NCI-H345 (cell line): ENCODE data around the gene CSE1L.
"Not testable (repeated sequence)": the region's sequence is repeated elsewhere in the genome, so short reads cannot be mapped to it uniquely, and the experiment has no call there.

Experiments
- DNase-seq: peaks from one replicate; lab custom pipeline; 2025; lab: John Stamatoyannopoulos, UW

Gene CSE1L, protein sequence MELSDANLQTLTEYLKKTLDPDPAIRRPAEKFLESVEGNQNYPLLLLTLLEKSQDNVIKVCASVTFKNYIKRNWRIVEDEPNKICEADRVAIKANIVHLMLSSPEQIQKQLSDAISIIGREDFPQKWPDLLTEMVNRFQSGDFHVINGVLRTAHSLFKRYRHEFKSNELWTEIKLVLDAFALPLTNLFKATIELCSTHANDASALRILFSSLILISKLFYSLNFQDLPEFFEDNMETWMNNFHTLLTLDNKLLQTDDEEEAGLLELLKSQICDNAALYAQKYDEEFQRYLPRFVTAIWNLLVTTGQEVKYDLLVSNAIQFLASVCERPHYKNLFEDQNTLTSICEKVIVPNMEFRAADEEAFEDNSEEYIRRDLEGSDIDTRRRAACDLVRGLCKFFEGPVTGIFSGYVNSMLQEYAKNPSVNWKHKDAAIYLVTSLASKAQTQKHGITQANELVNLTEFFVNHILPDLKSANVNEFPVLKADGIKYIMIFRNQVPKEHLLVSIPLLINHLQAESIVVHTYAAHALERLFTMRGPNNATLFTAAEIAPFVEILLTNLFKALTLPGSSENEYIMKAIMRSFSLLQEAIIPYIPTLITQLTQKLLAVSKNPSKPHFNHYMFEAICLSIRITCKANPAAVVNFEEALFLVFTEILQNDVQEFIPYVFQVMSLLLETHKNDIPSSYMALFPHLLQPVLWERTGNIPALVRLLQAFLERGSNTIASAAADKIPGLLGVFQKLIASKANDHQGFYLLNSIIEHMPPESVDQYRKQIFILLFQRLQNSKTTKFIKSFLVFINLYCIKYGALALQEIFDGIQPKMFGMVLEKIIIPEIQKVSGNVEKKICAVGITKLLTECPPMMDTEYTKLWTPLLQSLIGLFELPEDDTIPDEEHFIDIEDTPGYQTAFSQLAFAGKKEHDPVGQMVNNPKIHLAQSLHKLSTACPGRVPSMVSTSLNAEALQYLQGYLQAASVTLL

DNA sequence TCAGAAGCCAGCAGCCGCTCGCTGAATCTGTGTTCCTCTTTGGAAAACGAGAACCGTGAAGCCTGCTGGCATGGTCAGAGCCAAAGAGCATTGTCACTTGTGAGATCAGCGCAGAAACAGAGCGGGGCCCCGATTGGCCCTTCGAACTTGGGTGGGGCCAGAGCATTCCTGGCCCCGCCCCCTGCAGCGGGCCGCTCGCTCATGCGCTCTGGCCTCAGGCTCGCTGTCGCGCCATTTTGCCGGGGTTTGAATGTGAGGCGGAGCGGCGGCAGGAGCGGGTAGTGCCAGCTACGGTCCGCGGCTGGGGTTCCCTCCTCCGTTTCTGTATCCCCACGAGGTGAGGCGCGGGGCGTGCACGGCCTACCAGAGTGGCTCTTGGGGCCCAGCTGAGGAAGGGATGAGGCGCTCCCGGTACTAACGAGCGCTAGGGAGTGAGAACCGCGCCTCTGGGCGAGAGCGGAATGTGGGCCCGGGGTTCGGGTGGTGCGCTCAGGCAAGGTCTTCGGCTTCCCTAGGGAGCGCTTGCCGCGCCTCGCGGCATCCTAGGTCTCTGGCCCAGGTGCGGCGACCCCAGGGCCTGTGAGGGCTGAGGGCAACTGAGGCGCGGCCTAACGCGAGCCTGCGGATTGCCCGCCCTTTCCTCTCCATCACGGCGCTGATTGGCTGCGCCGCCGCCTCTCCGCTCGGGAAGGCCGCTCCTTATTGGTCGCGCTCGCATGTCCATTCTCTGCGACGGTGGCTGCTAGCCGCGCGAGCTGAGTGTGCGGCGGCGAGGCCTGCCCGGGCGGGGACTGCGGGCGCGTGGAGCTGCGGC is at the start of gene CSE1L:
TSS of gene CSE1L (plus strand) at position 226 of the 814 bp plus-strand sequence. CDS start 12,152 bp downstream, outside the sequence.
- peak; percentile 98 for DNase-seq

- peak; percentile 77 for DNase-seq
These were observed 45.9 kb upstream of the CSE1L start for GRCh38 chr20:48999890-49000870.

DNA sequence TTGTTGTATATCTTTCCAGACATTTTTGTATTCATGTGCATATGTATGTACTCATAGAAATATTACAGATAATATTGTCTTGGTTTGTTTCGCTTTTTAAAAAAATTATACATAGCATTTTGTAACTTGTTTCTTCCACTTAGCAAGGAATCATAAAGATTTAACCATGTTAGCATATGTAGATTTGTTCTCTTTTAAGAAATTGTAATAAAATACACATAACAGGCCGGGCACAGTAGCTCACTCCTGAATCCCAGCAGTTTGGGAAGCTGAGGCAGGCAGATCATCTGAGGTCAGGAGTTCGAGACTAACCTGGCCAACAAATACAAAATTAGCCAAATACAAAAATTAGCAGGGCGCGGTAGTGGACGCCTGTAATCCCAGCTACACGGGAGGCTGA is 44.4 kb upstream of the CSE1L start:
- DNase-seq = no peak

GRCh38 chr20:49006446-49006980 is 39.6 kb upstream of the CSE1L start:
- DNase-seq = no peak

DNA sequence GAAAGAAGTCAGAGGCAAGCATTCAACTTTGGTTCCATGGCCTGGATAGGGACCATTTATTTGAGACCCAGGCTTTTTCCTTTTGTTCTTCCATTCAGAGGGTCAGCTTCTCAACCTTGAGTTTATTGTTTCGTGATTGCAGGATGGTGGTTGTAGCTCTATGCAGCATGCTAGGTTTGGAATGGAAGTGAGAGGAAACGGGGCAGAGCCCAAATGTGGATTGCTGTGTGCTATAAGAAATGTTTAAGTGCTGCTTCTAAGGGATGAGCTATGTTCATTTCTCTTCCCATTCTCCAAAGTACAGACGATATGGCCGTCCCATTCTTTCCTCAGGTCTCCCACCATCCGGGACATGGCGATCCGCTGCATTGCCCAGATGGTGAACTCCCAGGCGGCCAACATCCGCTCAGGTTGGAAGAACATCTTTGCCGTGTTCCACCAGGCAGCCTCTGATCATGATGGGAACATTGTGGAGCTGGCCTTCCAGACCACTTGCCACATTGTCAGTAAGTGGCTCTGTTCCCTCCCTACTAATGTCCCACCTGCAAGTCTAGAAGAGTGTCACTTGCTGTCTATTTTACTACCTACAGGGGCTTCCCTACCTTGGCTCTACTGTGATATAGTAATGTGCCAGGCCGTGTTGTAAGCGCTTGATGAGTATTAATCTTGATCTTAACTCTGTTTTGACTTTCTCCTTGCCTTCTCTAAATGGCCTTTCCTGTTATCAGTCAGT is 36.0 kb upstream of the CSE1L start:
- DNase-seq = no peak

DNA sequence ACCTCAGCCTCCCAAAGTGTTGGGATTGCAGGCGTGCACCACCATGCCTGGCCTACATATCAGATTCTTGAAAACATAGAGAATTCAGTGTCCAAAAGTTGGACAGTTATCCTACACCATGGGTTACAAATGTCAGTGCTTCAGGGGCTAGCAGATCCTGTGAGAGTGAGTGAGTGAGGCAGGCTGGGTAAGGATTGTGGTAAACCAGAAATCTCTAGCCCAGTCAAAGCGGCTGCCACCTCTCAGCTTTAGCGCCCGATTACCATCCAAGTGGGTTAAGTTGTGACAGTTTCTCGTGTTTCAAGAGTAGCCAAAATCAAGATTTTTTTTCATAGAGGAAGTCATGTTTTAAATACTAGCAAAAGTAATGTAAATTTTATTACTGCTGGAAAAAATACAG is 21.9 kb upstream of the CSE1L start:
- DNase-seq = no peak

- not testable (repeated sequence) for DNase-seq
These were observed 17.9 kb upstream of the CSE1L start for GRCh38 chr20:49028177-49028576.

DNA sequence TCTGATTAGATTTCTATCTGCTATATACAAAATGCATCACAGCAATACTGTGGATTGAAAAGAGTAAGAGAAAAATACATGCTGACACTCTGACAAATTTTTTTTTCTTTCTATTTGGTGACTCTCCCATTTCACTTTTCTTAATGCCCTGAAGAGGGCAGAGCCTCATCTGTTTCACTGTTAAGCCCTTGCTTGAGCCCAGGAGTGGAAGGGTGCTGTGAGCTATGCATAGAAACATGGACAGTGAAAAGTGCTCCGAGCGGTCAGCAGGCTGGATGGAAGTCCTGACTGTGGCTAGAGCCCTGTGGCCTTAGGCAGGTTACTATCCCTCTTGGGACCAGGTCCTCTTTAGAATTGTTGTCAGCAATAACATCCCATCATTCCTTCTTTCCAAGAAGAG is 17.4 kb upstream of the CSE1L start:
- DNase-seq = no peak

DNA sequence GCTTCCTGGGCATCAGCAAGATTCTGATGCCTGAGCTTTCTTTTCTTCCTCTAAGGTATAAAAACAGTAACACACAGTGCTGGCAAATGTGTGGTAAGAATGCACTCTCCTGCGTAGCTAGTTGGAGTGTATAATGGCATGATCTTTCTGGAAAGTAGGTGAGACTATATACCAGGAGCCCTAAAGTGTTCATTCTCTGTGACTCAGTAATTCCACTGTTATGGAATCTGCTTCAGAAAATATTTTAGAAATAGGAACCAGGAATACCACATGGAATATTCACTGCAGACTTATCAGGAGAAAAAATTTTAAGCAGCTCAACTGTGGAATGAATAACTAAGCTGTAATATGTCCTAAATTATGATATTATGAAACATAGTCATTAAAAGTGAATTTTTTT is 16.9 kb upstream of the CSE1L start:
- DNase-seq = no peak

DNA sequence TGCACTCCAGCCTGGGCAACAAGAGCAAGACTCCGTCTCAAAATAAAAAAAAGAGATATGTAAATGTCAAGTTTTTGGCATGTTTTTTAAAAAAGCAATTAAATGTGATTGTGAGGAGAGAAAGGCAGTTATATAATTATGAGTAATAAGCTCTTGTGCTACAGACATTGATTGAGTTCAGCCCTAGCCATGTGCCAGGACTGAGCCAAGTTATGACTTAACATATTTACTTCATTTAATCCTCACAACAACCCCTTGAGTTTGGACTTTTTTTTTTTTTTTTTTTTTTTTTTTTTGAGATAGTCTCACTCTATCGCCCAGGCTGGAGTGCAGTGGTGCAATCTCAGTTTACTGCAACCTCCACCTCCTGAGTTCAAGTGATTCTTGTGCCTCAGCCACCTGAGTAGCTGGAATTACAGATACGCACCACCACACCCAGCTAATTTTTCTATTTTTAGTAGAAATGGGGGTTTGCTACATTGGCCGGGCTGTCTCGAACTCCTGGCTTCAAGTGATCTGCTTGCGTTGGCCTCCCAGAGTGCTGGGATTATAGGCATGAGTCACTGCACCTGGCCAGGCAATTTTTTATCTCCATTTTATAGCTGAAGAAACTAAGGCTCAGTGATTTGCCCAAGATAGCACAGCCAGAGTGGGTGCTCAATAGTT is 15.0 kb upstream of the CSE1L start:
- DNase-seq = no peak

GRCh38 chr20:49032455-49032854 is 13.7 kb upstream of the CSE1L start:
- DNase-seq = no peak

DNA sequence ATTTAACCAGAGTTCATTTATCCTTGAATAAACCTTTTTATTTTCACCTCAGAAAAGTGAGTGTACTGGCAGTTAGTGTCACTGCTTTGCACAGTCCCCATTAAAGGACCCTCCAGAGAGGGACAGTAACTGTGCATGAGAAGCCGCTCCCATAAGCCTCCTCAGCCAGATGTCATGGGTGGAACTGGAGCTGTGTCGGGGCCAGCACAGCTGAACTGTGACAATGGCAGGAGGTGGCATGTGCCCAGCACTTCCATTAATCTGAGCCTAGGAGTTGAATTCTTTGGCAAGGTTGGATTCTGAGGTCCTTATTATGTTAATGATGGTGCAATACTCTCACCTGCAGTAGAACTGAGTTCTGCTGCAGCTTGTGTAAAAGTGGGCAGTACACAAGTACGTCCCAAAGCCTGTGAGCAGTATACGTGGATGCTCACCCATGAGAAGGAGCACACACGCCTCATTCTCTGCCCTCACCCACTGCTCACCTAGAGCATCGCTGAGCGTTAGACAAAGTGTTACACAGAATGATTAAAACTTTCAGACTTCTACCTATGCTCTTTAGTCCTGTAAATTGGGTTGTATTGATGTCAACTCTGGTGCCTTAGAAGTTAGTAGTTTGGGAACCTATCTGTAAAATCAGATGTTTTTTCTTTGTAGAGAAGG is 11.9 kb upstream of the CSE1L start:
- DNase-seq = no peak

DNA sequence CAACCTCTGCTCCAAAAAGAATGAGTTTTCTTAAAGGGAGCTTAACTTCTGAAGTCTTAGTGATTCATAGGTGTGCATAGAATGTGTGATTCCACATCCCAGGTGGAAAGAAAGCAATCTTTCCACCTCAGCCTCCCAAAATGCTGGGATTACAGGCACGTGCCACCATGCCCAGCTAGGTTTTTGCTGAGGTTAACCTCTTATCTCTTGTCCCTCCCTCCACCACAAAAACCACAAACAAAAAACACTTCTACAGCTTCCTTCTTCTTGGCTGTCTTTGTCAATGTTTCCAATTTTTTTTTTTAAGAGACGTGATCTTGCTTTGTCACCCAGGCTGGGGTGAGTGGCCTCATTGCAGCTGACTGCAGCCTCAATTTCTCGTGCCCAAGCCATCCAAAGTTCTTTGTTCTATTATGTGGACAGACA is 8.1 kb upstream of the CSE1L start:
- DNase-seq = no peak

DNA sequence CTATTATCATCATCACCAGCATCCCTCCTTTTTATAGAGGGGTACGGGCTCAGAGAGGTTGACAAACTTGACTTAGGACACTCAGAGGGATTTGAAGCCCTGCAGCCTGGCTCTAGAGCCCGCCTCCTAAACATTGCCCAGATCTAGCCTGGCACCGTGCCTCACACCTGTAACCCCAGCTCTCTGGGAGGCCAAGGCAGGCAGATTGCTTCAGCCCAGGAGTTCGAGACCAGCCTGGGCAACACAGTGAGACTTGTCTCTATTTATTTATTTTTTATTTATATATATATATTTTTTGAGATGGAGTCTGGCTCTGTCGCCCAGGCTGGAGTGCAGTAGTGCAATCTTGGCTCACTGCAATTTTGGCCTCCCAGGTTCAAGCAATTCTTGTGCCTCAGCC is 6.3 kb upstream of the CSE1L start:
- no peak for DNase-seq

DNA sequence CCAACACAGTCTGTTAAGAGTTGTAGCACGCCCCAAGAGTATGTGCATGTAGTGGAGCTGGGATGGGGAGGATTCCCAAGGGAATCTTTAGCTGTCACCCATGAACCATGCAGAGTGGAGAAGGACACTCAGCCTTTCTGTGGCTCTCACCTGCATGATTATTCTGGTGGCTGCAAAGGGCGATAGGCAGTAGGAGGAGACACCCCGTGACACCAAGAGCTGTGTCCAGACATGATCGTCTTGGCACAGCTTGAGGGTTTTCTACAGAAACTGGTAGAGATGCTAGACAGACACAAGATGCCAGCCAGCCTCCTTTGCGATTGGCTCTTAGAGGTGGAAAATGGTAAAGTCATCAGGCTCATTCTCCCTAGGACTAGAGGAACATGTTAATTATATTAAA is 3.1 kb upstream of the CSE1L start:
- no peak for DNase-seq

DNA sequence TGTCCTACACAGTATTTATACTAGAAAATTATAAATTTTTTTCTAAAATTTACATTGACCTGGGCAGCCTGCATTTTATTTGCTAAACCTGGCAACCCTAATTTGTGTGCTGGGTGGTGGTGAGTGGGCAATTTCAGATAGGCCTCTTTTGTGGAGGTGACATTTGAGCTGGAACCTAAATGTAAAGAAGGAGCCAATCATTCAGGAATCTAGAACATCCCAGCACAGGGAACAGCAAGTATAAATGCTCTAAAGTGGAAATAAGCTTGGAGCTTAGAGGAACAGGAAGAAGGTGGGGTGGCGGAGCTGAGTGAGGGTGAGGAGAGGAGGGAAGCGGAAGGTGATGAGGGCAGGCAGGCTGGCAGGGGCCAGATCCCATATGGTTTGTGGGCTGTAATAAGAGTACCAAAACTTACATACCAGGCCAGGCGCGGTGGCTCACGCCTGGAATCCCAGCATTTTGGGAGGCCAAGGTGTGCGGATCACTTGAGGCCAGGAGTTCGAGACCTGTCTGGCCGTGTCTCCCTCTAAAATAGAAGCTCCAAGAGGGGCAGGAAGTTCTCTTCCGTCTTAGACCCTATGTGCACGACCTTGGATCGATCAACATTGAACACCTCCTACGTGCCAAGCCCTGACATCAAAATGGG is 549 bp upstream of the CSE1L start:
- DNase-seq = no peak

DNA sequence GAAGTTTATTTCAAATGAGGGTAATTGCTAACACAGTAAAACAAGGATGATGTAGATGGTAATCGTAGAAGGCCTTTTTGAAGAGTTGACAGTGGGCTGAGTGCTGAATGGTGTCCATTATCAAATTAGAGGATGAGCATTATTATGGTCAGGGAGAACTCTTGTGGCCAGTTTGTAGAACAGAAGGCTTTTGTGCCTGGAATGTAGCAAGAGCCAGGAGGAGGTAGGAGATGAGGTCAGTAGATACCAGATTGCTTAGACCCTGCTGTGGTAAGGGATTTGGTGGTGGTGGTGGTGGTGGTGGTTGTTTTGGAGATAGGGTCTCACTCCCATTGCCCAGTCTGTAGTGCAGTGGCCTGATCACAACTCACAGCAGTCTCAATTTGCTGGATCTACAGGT is 6.2 kb downstream of the CSE1L start:
- no peak for DNase-seq

DNA sequence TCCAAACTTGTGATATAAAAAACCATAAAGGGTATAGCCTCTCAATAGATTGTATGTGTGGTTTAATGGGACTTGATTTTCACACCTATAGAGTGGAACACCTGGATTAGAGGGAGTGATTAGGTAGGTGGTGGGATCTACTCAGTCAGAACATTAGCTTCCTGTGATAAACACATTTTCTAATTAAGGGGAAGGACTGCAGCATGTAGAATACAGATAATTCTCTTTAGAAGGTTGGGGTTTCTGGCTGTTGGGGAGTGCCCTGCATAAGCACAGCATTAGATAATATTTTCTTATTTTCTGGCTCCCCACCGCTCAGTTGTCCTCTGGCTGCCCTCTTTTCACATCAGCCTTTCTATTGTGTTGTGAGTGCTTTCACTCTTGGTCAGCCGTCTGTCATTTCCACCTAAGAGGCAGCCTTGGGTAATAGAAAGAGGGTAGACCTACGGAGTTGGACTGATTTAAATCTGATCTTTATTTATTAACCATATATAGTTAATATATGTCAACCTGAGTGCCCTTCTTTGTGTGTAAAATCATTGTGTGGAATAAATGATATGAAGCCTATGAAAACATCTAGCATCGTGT is 8.0 kb downstream of the CSE1L start:
- DNase-seq = no peak
